ENCODE results near the gene CLMN.

CLMN gene

DNA sequence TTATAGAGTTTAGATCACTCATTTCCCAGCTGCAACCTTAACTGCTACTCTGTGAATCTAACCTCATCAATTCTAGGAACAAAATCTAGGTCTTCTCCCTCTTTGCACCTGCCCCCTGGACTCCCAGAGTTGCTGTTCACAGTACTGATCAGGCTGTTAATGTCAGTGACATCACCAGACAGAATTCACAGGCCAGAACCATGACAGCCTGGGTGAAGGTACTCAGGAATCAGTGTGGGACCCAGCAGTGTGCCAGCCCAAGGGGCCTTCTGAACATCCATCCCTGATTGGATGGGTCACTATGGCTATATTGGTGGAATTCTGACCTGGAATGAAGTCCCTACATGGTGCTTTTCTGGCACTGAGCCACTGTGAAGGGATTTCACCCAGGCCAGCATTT is 72.8 kb downstream of the CLMN start:
- FAIRE-seq, result no peak

GRCh38 chr14:95245334-95245733 is 74.4 kb downstream of the CLMN start:
- DNase-seq (ENCODE audit: insufficient read length, low spot score) (no peak), FAIRE-seq (no peak)
- TF ChIP-seq SPI1 (IDR thresholded peaks at IDR 0.05; ENCODE audit: low read depth, low read length) (no peak), POU2F2 (IDR thresholded peaks at IDR 0.05; ENCODE audit: low read depth, low read length) (no peak), TAF1 (IDR thresholded peaks at IDR 0.05; ENCODE audit: low read depth, low read length) (no peak)

More for the DNA sequence above, 72.8 kb downstream of the CLMN start:
- DNase-seq (ENCODE audit: insufficient read length, low spot score), result no peak
- TF ChIP-seq POU2F2 (IDR thresholded peaks at IDR 0.05; ENCODE audit: low read depth, low read length) (no peak), POLR2A (IDR thresholded peaks at IDR 0.05; ENCODE audit: low read depth, low read length) (no peak), POLR2AphosphoS5 (IDR thresholded peaks at IDR 0.05; ENCODE audit: low read depth, low read length) (no peak), SPI1 (IDR thresholded peaks at IDR 0.05; ENCODE audit: low read depth, low read length) (no peak), PAX5 (IDR thresholded peaks at IDR 0.05; ENCODE audit: insufficient read depth, low read length, severe bottlenecking) (no peak), TAF1 (IDR thresholded peaks at IDR 0.05; ENCODE audit: low read depth, low read length) (no peak)

- peak; percentile 13 for FAIRE-seq
- DNase-seq (ENCODE audit: insufficient read length, low spot score), result no peak
- TF ChIP-seq POLR2A (IDR thresholded peaks at IDR 0.05; ENCODE audit: low read depth, low read length) (no peak), POLR2AphosphoS5 (IDR thresholded peaks at IDR 0.05; ENCODE audit: low read depth, low read length) (no peak), TAF1 (IDR thresholded peaks at IDR 0.05; ENCODE audit: low read depth, low read length) (no peak), SPI1 (IDR thresholded peaks at IDR 0.05; ENCODE audit: low read depth, low read length) (no peak), POU2F2 (IDR thresholded peaks at IDR 0.05; ENCODE audit: low read depth, low read length) (no peak), PAX5 (IDR thresholded peaks at IDR 0.05; ENCODE audit: insufficient read depth, low read length, severe bottlenecking) (no peak)
Measured at GRCh38 chr14:95244587-95244986, 75.1 kb downstream of the CLMN start.

DNA sequence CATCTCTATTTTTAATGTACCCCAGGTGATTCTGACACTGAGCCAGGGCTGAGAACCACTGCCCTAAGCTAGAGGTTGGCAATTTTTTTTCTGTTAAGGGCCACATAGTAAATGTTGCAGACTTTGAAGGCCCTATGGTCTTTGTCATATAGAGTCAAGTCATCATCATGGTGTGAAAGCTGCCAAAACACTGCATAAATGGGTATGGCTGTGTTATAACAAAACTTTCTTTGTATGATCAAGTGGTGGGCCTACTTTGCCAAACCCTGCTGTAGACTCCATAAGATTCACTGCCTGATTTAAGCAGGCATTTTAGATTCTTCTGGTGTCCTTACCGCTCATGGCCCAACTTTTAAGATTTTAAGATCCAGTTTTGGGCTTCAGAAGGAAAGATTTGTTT is 76.8 kb downstream of the CLMN start:
- FAIRE-seq (peak; percentile 9), DNase-seq (ENCODE audit: insufficient read length, low spot score) (no peak)
- TF ChIP-seq POLR2AphosphoS5 (IDR thresholded peaks at IDR 0.05; ENCODE audit: low read depth, low read length), result no peak
- TF ChIP-seq TAF1 (IDR thresholded peaks at IDR 0.05; ENCODE audit: low read depth, low read length), result no peak
- no peak for TF ChIP-seq PAX5 (IDR thresholded peaks at IDR 0.05; ENCODE audit: insufficient read depth, low read length, severe bottlenecking)
- TF ChIP-seq SPI1 (IDR thresholded peaks at IDR 0.05; ENCODE audit: low read depth, low read length), result no peak
- no peak for TF ChIP-seq POU2F2 (IDR thresholded peaks at IDR 0.05; ENCODE audit: low read depth, low read length)
- no peak for TF ChIP-seq POLR2A (IDR thresholded peaks at IDR 0.05; ENCODE audit: low read depth, low read length)

DNA sequence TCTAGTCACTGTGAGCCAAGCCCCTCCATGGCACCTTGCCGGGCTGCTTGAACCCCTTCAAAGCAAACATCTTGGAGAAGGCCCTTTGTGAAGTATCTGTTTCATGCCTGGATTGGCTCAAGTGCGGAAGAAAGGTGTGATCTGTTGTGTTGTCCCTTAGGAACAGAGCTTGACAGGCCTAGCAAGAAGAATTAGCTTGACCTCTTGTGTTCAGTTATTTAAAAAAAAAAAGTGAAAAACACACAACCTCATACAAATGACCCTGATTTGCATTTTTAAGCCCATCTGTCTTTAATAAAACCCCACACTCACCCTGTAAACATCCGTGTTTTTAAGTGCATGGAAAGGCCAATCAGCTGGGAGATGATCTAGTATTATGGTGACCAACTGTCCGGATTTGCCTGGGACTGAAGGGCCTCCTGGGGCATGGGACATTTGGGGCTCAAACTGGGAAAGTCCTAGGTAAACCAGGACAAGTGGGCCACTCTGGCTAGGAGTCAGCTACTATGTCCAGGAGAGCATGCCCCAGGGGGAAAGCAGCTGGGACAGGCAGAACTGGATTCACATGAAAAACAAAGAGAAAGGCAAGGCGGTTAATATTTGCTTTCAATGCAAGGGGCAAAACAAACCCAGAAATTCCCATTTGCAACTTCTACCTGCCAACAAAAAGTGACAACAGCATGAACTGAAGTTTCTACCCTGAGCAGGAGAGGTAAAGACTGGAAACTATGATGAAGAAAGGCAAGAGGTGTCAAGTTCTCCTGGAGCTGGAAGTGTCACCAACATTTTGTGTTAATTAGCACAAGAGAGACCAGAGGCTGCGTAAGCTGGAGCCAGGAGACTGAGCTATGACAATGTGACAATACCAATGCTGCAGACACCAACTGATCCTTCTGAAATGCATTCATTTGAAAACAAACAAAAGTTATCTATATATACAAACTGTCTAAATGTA is 78.6 kb downstream of the CLMN start:
- no peak for TF ChIP-seq TAF1 (IDR thresholded peaks at IDR 0.05; ENCODE audit: low read depth, low read length)
- no peak for TF ChIP-seq SPI1 (IDR thresholded peaks at IDR 0.05; ENCODE audit: low read depth, low read length)
- TF ChIP-seq PAX5 (IDR thresholded peaks at IDR 0.05; ENCODE audit: insufficient read depth, low read length, severe bottlenecking), result no peak
- TF ChIP-seq POU2F2 (IDR thresholded peaks at IDR 0.05; ENCODE audit: low read depth, low read length), result no peak
- TF ChIP-seq POLR2A (IDR thresholded peaks at IDR 0.05; ENCODE audit: low read depth, low read length), result no peak
- TF ChIP-seq POLR2AphosphoS5 (IDR thresholded peaks at IDR 0.05; ENCODE audit: low read depth, low read length), result no peak
- FAIRE-seq, result peak; percentile 31
- no peak for DNase-seq (ENCODE audit: insufficient read length, low spot score)

- FAIRE-seq (no peak), DNase-seq (ENCODE audit: insufficient read length, low spot score) (no peak)
Measured at GRCh38 chr14:95238487-95239298, 81.0 kb downstream of the CLMN start.

DNA sequence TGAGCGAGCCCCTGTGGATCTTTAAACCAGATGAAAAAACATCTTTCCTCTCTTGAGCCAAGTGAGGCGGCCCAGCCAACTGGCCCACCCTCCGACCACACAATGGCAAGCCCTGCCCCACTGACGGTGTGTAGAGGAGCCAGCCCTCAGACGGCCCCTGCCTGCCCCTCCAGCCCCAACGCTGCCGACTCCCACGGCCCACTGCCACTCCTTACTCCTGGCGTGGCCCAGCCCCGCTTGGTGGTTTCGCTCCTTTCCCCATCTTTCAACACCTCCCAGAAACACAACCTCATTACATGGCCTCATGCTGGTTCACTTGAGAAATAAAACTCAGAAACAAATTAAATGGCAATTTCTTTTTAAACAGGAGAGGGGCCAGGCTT is 81.8 kb downstream of the CLMN start:
- no peak for FAIRE-seq
- TF ChIP-seq SPI1 (IDR thresholded peaks at IDR 0.05; ENCODE audit: low read depth, low read length) (no peak), TAF1 (IDR thresholded peaks at IDR 0.05; ENCODE audit: low read depth, low read length) (no peak), PAX5 (IDR thresholded peaks at IDR 0.05; ENCODE audit: insufficient read depth, low read length, severe bottlenecking) (no peak), POU2F2 (IDR thresholded peaks at IDR 0.05; ENCODE audit: low read depth, low read length) (no peak), POLR2A (IDR thresholded peaks at IDR 0.05; ENCODE audit: low read depth, low read length) (no peak), POLR2AphosphoS5 (IDR thresholded peaks at IDR 0.05; ENCODE audit: low read depth, low read length) (no peak)
- no peak for DNase-seq (ENCODE audit: insufficient read length, low spot score)

More at GRCh38 chr14:95238487-95239298, 81.0 kb downstream of the CLMN start:
- TF ChIP-seq POLR2A (IDR thresholded peaks at IDR 0.05; ENCODE audit: low read depth, low read length) (no peak), PAX5 (IDR thresholded peaks at IDR 0.05; ENCODE audit: insufficient read depth, low read length, severe bottlenecking) (no peak), SPI1 (IDR thresholded peaks at IDR 0.05; ENCODE audit: low read depth, low read length) (no peak), TAF1 (IDR thresholded peaks at IDR 0.05; ENCODE audit: low read depth, low read length) (no peak), POU2F2 (IDR thresholded peaks at IDR 0.05; ENCODE audit: low read depth, low read length) (no peak), POLR2AphosphoS5 (IDR thresholded peaks at IDR 0.05; ENCODE audit: low read depth, low read length) (no peak)

DNA sequence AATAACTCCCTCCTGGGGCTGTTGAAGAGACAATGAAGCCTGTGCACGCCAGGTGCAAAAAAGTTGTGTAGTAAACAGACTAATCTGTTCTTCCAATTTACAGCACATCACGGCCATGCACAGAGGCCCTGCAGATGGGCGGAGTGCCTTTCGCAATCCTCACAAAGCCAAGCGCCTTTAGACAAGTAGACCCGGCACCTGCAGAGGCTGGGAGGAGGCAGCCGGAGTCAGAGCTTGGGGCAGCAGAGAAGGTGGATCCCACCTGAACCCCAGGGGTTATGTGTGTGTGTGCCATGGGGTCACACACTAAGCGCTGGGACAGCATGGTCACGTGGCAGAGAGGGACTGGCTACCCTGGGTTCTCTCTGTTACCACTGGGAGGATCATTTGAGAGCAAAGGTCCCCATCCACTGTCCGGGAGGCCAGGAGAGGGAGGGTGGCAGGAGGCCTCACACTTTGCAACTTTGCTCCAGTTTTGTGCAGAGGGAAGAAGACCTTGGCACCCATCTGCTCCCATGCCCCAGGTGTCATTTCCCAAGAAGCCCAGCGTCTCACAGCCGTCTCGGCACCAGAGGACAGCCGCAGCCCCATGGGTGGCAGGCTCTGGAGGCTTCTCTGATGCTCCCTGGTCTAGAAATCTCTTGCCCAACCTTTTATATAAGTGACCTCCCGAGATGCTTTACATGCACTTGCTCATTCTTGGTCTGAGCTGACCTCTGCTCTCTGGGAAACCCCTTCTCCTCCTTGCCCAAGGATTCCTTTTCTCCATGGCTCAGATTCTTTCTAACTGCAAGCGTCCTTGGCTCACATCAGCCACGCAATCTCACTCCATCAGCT is 82.4 kb downstream of the CLMN start:
- DNase-seq (ENCODE audit: insufficient read length, low spot score) (no peak), FAIRE-seq (no peak)
- no peak for TF ChIP-seq SPI1 (IDR thresholded peaks at IDR 0.05; ENCODE audit: low read depth, low read length)
- no peak for TF ChIP-seq POLR2A (IDR thresholded peaks at IDR 0.05; ENCODE audit: low read depth, low read length)
- no peak for TF ChIP-seq PAX5 (IDR thresholded peaks at IDR 0.05; ENCODE audit: insufficient read depth, low read length, severe bottlenecking)
- TF ChIP-seq POLR2AphosphoS5 (IDR thresholded peaks at IDR 0.05; ENCODE audit: low read depth, low read length), result no peak
- TF ChIP-seq TAF1 (IDR thresholded peaks at IDR 0.05; ENCODE audit: low read depth, low read length), result no peak
- TF ChIP-seq POU2F2 (IDR thresholded peaks at IDR 0.05; ENCODE audit: low read depth, low read length), result no peak

Data from GM12891 (cell line).